ENCODE measurements around the gene WNT7B. TPM values are rescaled to one million over a fixed set of nuclear protein-coding genes. Genes with fewer than 3 reads are reported as not detected.

WNT7B gene
- total RNA-seq, 2 donors from 2014 or later = 0.19 TPM; not detected in 1

GRCh38 chr22:45966320-45966894 lies 10.6 kb downstream of the WNT7B start:
- Histone ChIP-seq H3K4me1 (peaks cover 0 to 11% of the 10 kb centered on the region in 2 donors), H3K36me3 (no peaks in the 10 kb centered on the region), H3K4me3 (no peak overlapping the region), H3K27me3 (peaks cover 5 to 13% of the 10 kb centered on the region in 2 donors), H3K9me3 (no peaks in the 10 kb centered on the region), H3K27ac (no peak overlapping the region)
- no peak for TF ChIP-seq CTCF (IDR thresholded peaks at IDR 0.05)
- DNase-seq (ENCODE audit: low spot score) = no peak

GRCh38 chr22:45965563-45965962 lies 11.4 kb downstream of the WNT7B start:
- Histone ChIP-seq H3K4me3 (no peak overlapping the region), H3K27me3 (peaks cover under 1 to 5% of the 10 kb centered on the region in 2 donors), H3K27ac (no peak overlapping the region), H3K4me1 (peaks cover 0 to 2% of the 10 kb centered on the region in 2 donors), H3K36me3 (no peaks in the 10 kb centered on the region), H3K9me3 (no peaks in the 10 kb centered on the region)
- no peak for DNase-seq (ENCODE audit: low spot score)
- no peak for TF ChIP-seq CTCF (IDR thresholded peaks at IDR 0.05)

GRCh38 chr22:45964926-45965527 lies 11.9 kb downstream of the WNT7B start:
- H3K27me3 ChIP-seq = no peaks in the 10 kb centered on the region

GRCh38 chr22:45964372-45964771 lies 12.6 kb downstream of the WNT7B start:
- no peak overlapping the region for H3K27ac ChIP-seq
- H3K4me1 ChIP-seq = no peaks in the 10 kb centered on the region
- no peaks in the 10 kb centered on the region for H3K27me3 ChIP-seq
- H3K36me3 ChIP-seq = no peaks in the 10 kb centered on the region
- no peaks in the 10 kb centered on the region for H3K9me3 ChIP-seq
- no peak for TF ChIP-seq CTCF (IDR thresholded peaks at IDR 0.05)
- H3K4me3 ChIP-seq = no peak overlapping the region
- no peak for DNase-seq (ENCODE audit: low spot score)

More at GRCh38 chr22:45964926-45965527, 11.9 kb downstream of the WNT7B start:
- H3K36me3 ChIP-seq = no peaks in the 10 kb centered on the region
- H3K9me3 ChIP-seq = no peaks in the 10 kb centered on the region
- no peak overlapping the region for H3K4me3 ChIP-seq
- no peak overlapping the region for H3K27ac ChIP-seq
- DNase-seq (ENCODE audit: low spot score) = no peak
- H3K4me1 ChIP-seq = no peaks in the 10 kb centered on the region
- TF ChIP-seq CTCF (IDR thresholded peaks at IDR 0.05) = no peak

GRCh38 chr22:45963821-45964220 lies 13.1 kb downstream of the WNT7B start:
- Histone ChIP-seq H3K36me3 (no peaks in the 10 kb centered on the region), H3K27me3 (no peaks in the 10 kb centered on the region), H3K4me3 (no peak overlapping the region), H3K27ac (no peak overlapping the region), H3K4me1 (no peaks in the 10 kb centered on the region), H3K9me3 (no peaks in the 10 kb centered on the region)
- TF ChIP-seq CTCF (IDR thresholded peaks at IDR 0.05) = no peak
- DNase-seq (ENCODE audit: low spot score) = no peak
